Natural killer cell (primary cell): Measurements from ENCODE around the gene KIF1B. TPM values are rescaled to one million over a fixed set of nuclear protein-coding genes. Genes with fewer than 3 reads are reported as not detected.

Experiments
- ATAC-seq, 3 donors: fragments of 150-1000 bp in 2 of 3; fragments of 200-7000 bp in 1 of 3; cut with Tn5 transposase; 1 replicate in 1 of 3; 2 replicates in 2 of 3; pipeline ENCODE4 v1.10.0; 2021; ENCODE audit warnings: mild to moderate bottlenecking in 2 of 3, moderate library complexity in 2 of 3
- DNase-seq, 2 donors: peaks; one replicate each; pipeline versions ENCODE4 v3.0.0 to v3.0.0-alpha.2; 2013 to 2021; ENCODE audit warnings: mixed read lengths in 1 of 2
- H3K27ac ChIP-seq: one replicate; pipeline ENCODE4 v1.5.1; 2013; ENCODE audit warnings: mild to moderate bottlenecking, low read length
- H3K27me3 ChIP-seq: one replicate; pipeline ENCODE4 v1.6.1; 2013; ENCODE audit warnings: low read length; ENCODE audit not compliant: control insufficient read depth, insufficient read depth
- H3K36me3 ChIP-seq: one replicate; pipeline ENCODE4 v1.6.1; 2013; ENCODE audit warnings: low read length; ENCODE audit not compliant: control insufficient read depth, insufficient read depth
- H3K4me1 ChIP-seq: one replicate; pipeline ENCODE4 v1.6.1; 2013; ENCODE audit warnings: low read length; ENCODE audit not compliant: control insufficient read depth, insufficient read depth
- H3K4me3 ChIP-seq: one replicate; pipeline ENCODE4 v1.5.1; 2013; ENCODE audit warnings: low read length
- H3K9me3 ChIP-seq: one replicate; pipeline ENCODE4 v1.6.1; 2013; ENCODE audit warnings: low read length; ENCODE audit not compliant: control insufficient read depth, insufficient read depth
- H3K27ac Mint-ChIP-seq, 2 donors: one replicate each; pipeline ENCODE4 v1.8.0; 2022; ENCODE audit warnings: mild to moderate bottlenecking in 2 of 2, mixed read lengths in 2 of 2, moderate library complexity in 1 of 2
- H3K27me3 Mint-ChIP-seq, 2 donors: one replicate each; pipeline ENCODE4 v1.8.0; 2022; ENCODE audit warnings: low read depth in 2 of 2, mixed read lengths in 2 of 2
- H3K36me3 Mint-ChIP-seq: one replicate; pipeline ENCODE4 v1.8.0; 2022; ENCODE audit warnings: mixed read lengths
- H3K4me1 Mint-ChIP-seq, 2 donors: one replicate each; pipeline ENCODE4 v1.8.0; 2022; ENCODE audit warnings: mixed read lengths in 2 of 2
- H3K4me3 Mint-ChIP-seq: one replicate; pipeline ENCODE4 v1.8.0; 2022; ENCODE audit warnings: mild to moderate bottlenecking, moderate library complexity, mixed read lengths
- H3K9me3 Mint-ChIP-seq, 2 donors: one replicate each; pipeline ENCODE4 v1.8.0; 2022; ENCODE audit warnings: mixed read lengths in 2 of 2
- CTCF ChIP-seq: fragments of 200-600 bp; IDR thresholded peaks from one replicate; pipeline ENCODE4 v1.8.0; 2022; ENCODE audit warnings: antibody characterized with exemption
- WGBS: methylation state at CpG from one replicate; pipeline ENCODE4 v1.1.7; 2013; ENCODE audit warnings: missing lambda C conversion rate; ENCODE audit not compliant: insufficient coverage; 5-methylcytosine and 5-hydroxymethylcytosine counted together
- intact Hi-C: fragments of 100-400 bp; cut with micrococcal nuclease; formaldehyde crosslinking; loops from one replicate; pipeline ENCODE4 v1.14.2; 2022
- total RNA-seq, 4 donors: library from RNA; stranded (reverse); fragments of 120-200 nt in 1 of 4; gene quantifications; one replicate each; pipeline versions ENCODE4 v1.2.3 to v1.2.4, GENCODE V29; 2013 to 2022

The KIF1B gene
- 10 to 100 TPM; 15.2 to 22.0 (median 16.3) TPM for total RNA-seq
- total RNA-seq (2013), result 12.2 TPM

- peak; percentile 96 for TF ChIP-seq CTCF
- peak; percentile 97 for DNase-seq
- H3K4me3 ChIP-seq, result peak within 1 kb of the TSS; percentile 72
- peaks cover 15% of the 10 kb centered on the region for H3K4me1 ChIP-seq
- H3K9me3 ChIP-seq, result no peaks in the 10 kb centered on the region
- H3K27ac ChIP-seq, result peak within 1 kb of the TSS; percentile 46
- under 1% methylated on average over 107 of the region's 107 CpGs for WGBS
- H3K36me3 ChIP-seq, result no peaks in the 10 kb centered on the region
- ATAC-seq, result peak; percentile 98 to 99 (median 99)
- Mint-ChIP-seq H3K36me3 (no peaks in the 10 kb centered on the region), H3K27ac (peak within 1 kb of the TSS; percentile 78 to 94), H3K27me3 (no peaks in the 10 kb centered on the region), H3K9me3 (no peaks in the 10 kb centered on the region), H3K4me1 (peaks cover 20 to 26% of the 10 kb centered on the region in 2 donors), H3K4me3 (peak within 1 kb of the TSS; percentile 92)
- intact Hi-C loops, result loop anchor here (1.0 to 2.0 kb wide), 3 partner anchors 17 to 218 kb away; no protein-coding TSS in a partner anchor
- peaks cover 4% of the 10 kb centered on the region for H3K27me3 ChIP-seq
Measured at GRCh38 chr1:10209905-10210810, at the start of gene KIF1B. TSS of gene KIF1B (plus strand) at chr1:10210570. CDS start at chr1:10232329, 21,759 bp downstream.

GRCh38 chr1:10160907-10161490 lies 49.4 kb upstream of the KIF1B start:
- Mint-ChIP-seq H3K4me1 (no peaks in the 10 kb centered on the region), H3K9me3 (no peaks in the 10 kb centered on the region), H3K27me3 (no peaks in the 10 kb centered on the region), H3K36me3 (peaks cover 14% of the 10 kb centered on the region), H3K27ac (no peak overlapping the region), H3K4me3 (no peak overlapping the region)
- no peak for TF ChIP-seq CTCF
- no peaks in the 10 kb centered on the region for H3K4me1 ChIP-seq
- ATAC-seq (no peak), DNase-seq (no peak)
- no peaks in the 10 kb centered on the region for H3K27me3 ChIP-seq
- H3K9me3 ChIP-seq, result no peaks in the 10 kb centered on the region
- intact Hi-C loops, result no loop called here
- 95% methylated on average over 12 of the region's 12 CpGs for WGBS
- H3K36me3 ChIP-seq, result peaks cover 34% of the 10 kb centered on the region
- no peak overlapping the region for H3K4me3 ChIP-seq
- no peak overlapping the region for H3K27ac ChIP-seq

GRCh38 chr1:10161541-10162290 lies 48.7 kb upstream of the KIF1B start:
- no peak for ATAC-seq

More at GRCh38 chr1:10161541-10162290, 48.7 kb upstream of the KIF1B start:
- DNase-seq, result no peak
- TF ChIP-seq CTCF, result no peak
- H3K27ac ChIP-seq, result no peak overlapping the region
- Mint-ChIP-seq H3K9me3 (no peaks in the 10 kb centered on the region), H3K4me1 (no peaks in the 10 kb centered on the region), H3K27ac (no peak overlapping the region), H3K36me3 (peaks cover 14% of the 10 kb centered on the region), H3K4me3 (no peak overlapping the region), H3K27me3 (no peaks in the 10 kb centered on the region)
- no peaks in the 10 kb centered on the region for H3K27me3 ChIP-seq
- no peaks in the 10 kb centered on the region for H3K4me1 ChIP-seq
- H3K9me3 ChIP-seq, result no peaks in the 10 kb centered on the region
- H3K4me3 ChIP-seq, result no peak overlapping the region
- WGBS, result 97% methylated on average over 17 of the region's 17 CpGs
- intact Hi-C loops, result no loop called here
- H3K36me3 ChIP-seq, result peaks cover 38% of the 10 kb centered on the region
